ENCODE data around the gene TCF3.

DNA sequence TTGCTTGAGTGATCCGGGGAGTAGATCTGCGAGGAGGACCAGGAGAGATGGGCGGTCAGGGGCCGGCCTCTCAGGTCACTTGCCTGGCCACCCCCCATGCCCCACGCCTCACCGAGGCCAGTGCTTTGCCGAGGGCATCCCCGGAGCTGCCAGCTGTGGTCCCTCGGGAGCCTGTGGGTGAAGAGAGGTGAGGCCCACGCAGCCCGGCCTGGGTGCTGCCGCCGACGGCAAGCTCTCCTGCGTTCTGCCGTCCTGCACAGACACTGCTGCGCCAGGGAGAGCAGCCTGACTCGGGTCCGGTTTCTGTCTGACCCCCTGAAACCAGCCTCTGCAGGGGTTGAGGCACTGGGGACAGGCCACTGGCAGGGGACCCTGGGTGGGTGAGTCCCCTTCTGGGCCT lies 31.4 kb downstream of the TCF3 start:
- TF ChIP-seq, protein P1, sequence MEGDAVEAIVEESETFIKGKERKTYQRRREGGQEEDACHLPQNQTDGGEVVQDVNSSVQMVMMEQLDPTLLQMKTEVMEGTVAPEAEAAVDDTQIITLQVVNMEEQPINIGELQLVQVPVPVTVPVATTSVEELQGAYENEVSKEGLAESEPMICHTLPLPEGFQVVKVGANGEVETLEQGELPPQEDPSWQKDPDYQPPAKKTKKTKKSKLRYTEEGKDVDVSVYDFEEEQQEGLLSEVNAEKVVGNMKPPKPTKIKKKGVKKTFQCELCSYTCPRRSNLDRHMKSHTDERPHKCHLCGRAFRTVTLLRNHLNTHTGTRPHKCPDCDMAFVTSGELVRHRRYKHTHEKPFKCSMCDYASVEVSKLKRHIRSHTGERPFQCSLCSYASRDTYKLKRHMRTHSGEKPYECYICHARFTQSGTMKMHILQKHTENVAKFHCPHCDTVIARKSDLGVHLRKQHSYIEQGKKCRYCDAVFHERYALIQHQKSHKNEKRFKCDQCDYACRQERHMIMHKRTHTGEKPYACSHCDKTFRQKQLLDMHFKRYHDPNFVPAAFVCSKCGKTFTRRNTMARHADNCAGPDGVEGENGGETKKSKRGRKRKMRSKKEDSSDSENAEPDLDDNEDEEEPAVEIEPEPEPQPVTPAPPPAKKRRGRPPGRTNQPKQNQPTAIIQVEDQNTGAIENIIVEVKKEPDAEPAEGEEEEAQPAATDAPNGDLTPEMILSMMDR (IDR thresholded peaks at IDR 0.05) = no peak
- TF ChIP-seq POLR2A (IDR thresholded peaks at IDR 0.05) = no peak

All from adrenal gland (tissue), 5 donors.